H1 (cell line): ENCODE measurements around the gene PROX2. TPM values are rescaled to one million over a fixed set of nuclear protein-coding genes. Genes with fewer than 3 reads are reported as not detected.

Source experiments
- CTCF ChIA-PET: fragments of 300-600 bp; sonication (Branson Sonifier 250); formaldehyde crosslinking; loops from one replicate; lab custom pipeline; 2021; ENCODE audit not compliant: partially characterized antibody; lab: Charles Lee
- POLR2A ChIA-PET: fragments of 300-600 bp; sonication (Branson Sonifier 250); formaldehyde crosslinking; loops from one replicate; lab custom pipeline; 2021; ENCODE audit warnings: inconsistent platforms; ENCODE audit not compliant: partially characterized antibody; lab: Charles Lee
- DNase-seq, 2 experiments: peaks; one replicate each; pipeline versions ENCODE4 v3.0.0 to v3.0.0-alpha.2; 2010 to 2022; ENCODE audit warnings: low spot score in 2 of 2, low read depth in 1 of 2, mixed read lengths in 1 of 2
- FAIRE-seq: peaks from 2 replicates; lab custom pipeline; 2011; peaks lifted over from hg19 to GRCh38; lab: Jason Lieb, UNC
- H2AFZ ChIP-seq: 2 replicates; pipeline ENCODE4 v1.8.1; 2012; ENCODE audit warnings: low read length, inconsistent platforms
- H2AK5ac ChIP-seq: 2 replicates; pipeline ENCODE4 v1.6.1; 2013; ENCODE audit warnings: low read depth, low read length
- H2BK120ac ChIP-seq: replicated peaks from 2 replicates; pipeline ENCODE3; 2013; ENCODE audit warnings: low read depth, low read length, inconsistent platforms
- H2BK12ac ChIP-seq: 2 replicates; pipeline ENCODE4 v1.6.1; 2013; ENCODE audit warnings: low read depth, low read length
- H2BK15ac ChIP-seq: 2 replicates; pipeline ENCODE4 v1.6.1; 2013; ENCODE audit warnings: low read length
- H2BK20ac ChIP-seq: 2 replicates; pipeline ENCODE4 v1.6.1; 2013; ENCODE audit warnings: low read length
- H2BK5ac ChIP-seq: 2 replicates; pipeline ENCODE4 v1.6.1; 2013; ENCODE audit warnings: low read depth, low read length
- H3K14ac ChIP-seq: 2 replicates; pipeline ENCODE4 v1.6.1; 2013; ENCODE audit warnings: inconsistent platforms; ENCODE audit not compliant: insufficient read length
- H3K18ac ChIP-seq: 2 replicates; pipeline ENCODE4 v1.6.1; 2013; ENCODE audit warnings: low read length; ENCODE audit errors: extremely low read depth
- H3K23ac ChIP-seq: 2 replicates; pipeline ENCODE4 v1.6.1; 2013; ENCODE audit warnings: inconsistent platforms; ENCODE audit not compliant: insufficient read length
- H3K23me2 ChIP-seq: 2 replicates; pipeline ENCODE4 v1.6.1; 2013; ENCODE audit warnings: low read depth, low read length
- H3K27ac ChIP-seq: 2 replicates; pipeline ENCODE4 v1.6.1; 2011; ENCODE audit warnings: low read depth, low read length, inconsistent platforms
- H3K27me3 ChIP-seq, 4 experiments: replicated peaks in 1 of 4; 1 replicate in 1 of 4; 2 replicates in 3 of 4; pipeline versions ENCODE4 v1.6.1 to v1.8.1; 2011 to 2013; ENCODE audit warnings: low read length in 3 of 4, mild to moderate bottlenecking in 3 of 4, inconsistent platforms in 2 of 4, mixed read lengths in 2 of 4, moderate library complexity in 1 of 4; ENCODE audit not compliant: control insufficient read depth in 3 of 4, insufficient read depth in 3 of 4; ENCODE audit errors: extremely low read depth in 1 of 4
- H3K36me3 ChIP-seq, 4 experiments: 2 replicates each; pipeline versions ENCODE4 v1.6.1 to v1.8.1; 2011 to 2013; ENCODE audit warnings: mild to moderate bottlenecking in 4 of 4, low read length in 3 of 4, moderate library complexity in 2 of 4, control low read depth in 1 of 4, inconsistent platforms in 1 of 4; ENCODE audit not compliant: insufficient read depth in 4 of 4, control insufficient read depth in 2 of 4
- H3K4ac ChIP-seq: replicated peaks from 2 replicates; pipeline ENCODE3; 2013; ENCODE audit warnings: low read length, low read depth, mixed read lengths, inconsistent platforms; ENCODE audit not compliant: insufficient read length
- H3K4me1 ChIP-seq, 4 experiments: replicated peaks in 1 of 4; 1 replicate in 1 of 4; 2 replicates in 3 of 4; pipeline versions ENCODE4 v1.6.1 to v1.8.1; 2011 to 2013; ENCODE audit warnings: low read length in 3 of 4, inconsistent platforms in 2 of 4, mixed read lengths in 1 of 4; ENCODE audit not compliant: insufficient read depth in 4 of 4, control insufficient read depth in 3 of 4
- H3K4me2 ChIP-seq, 2 experiments: 2 replicates each; pipeline versions ENCODE4 v1.6.1 to v1.8.1; 2011 to 2013; ENCODE audit warnings: low read depth in 2 of 2, low read length in 2 of 2, control low read depth in 1 of 2, inconsistent platforms in 1 of 2, mild to moderate bottlenecking in 1 of 2; ENCODE audit not compliant: insufficient read depth in 1 of 2
- H3K4me3 ChIP-seq, 4 experiments: fragments of 200-600, 300-600 bp in 1 of 4; sonication (generic), shearing (Covaris generic), sonication (Bioruptor Twin) in 1 of 4; 2 replicates each; pipeline versions ENCODE4 v1.5.1 to v1.8.1; 2011 to 2016; ENCODE audit warnings: low read length in 4 of 4, low read depth in 3 of 4, control low read depth in 2 of 4, inconsistent platforms in 2 of 4, mild to moderate bottlenecking in 2 of 4, mixed read lengths in 1 of 4, moderate library complexity in 1 of 4; ENCODE audit not compliant: insufficient read depth in 2 of 4; ENCODE audit errors: extremely low read depth in 1 of 4
- H3K56ac ChIP-seq: replicated peaks from 2 replicates; pipeline ENCODE3; 2013; ENCODE audit warnings: low read depth, mild to moderate bottlenecking, mixed read lengths, low read length, inconsistent platforms; ENCODE audit not compliant: insufficient read length
- H3K79me1 ChIP-seq: 2 replicates; pipeline ENCODE4 v1.6.1; 2013; ENCODE audit warnings: low read depth, low read length, control low read depth
- H3K79me2 ChIP-seq, 2 experiments: 2 replicates each; pipeline versions ENCODE4 v1.6.1 to v1.8.1; 2012 to 2013; ENCODE audit warnings: low read length in 2 of 2, mild to moderate bottlenecking in 2 of 2, inconsistent platforms in 1 of 2; ENCODE audit not compliant: insufficient read depth in 2 of 2, control insufficient read depth in 1 of 2
- H3K9ac ChIP-seq, 4 experiments: replicated peaks in 1 of 4; 1 replicate in 1 of 4; 2 replicates in 3 of 4; pipeline versions ENCODE4 v1.6.1 to v1.8.1; 2011 to 2013; ENCODE audit warnings: low read depth in 3 of 4, low read length in 3 of 4, control low read depth in 2 of 4, mild to moderate bottlenecking in 2 of 4, moderate library complexity in 2 of 4, inconsistent platforms in 1 of 4; ENCODE audit errors: extremely low read depth in 1 of 4
- H3K9me3 ChIP-seq, 2 experiments: 2 replicates each; pipeline versions ENCODE4 v1.6.1 to v1.8.1; 2012 to 2013; ENCODE audit warnings: mild to moderate bottlenecking in 2 of 2, moderate library complexity in 2 of 2, control low read depth in 1 of 2, inconsistent platforms in 1 of 2, low read depth in 1 of 2, low read length in 1 of 2, mixed read lengths in 1 of 2; ENCODE audit not compliant: insufficient read depth in 2 of 2
- H4K20me1 ChIP-seq, 2 experiments: replicated peaks in 1 of 2; 2 replicates each; pipeline versions ENCODE3 to v1.8.1; 2011 to 2013; ENCODE audit warnings: inconsistent platforms in 2 of 2, low read length in 2 of 2, mild to moderate bottlenecking in 1 of 2; ENCODE audit not compliant: insufficient read depth in 2 of 2, control insufficient read depth in 1 of 2
- H4K5ac ChIP-seq: 2 replicates; pipeline ENCODE4 v1.6.1; 2013; ENCODE audit warnings: low read length, low read depth, mixed read lengths, inconsistent platforms; ENCODE audit not compliant: insufficient read length
- H4K8ac ChIP-seq: 2 replicates; pipeline ENCODE4 v1.8.0; 2013; ENCODE audit warnings: mild to moderate bottlenecking, moderate library complexity, low read length, inconsistent platforms; ENCODE audit not compliant: insufficient read depth; ENCODE audit errors: extremely low read depth
- H4K91ac ChIP-seq: replicated peaks from 2 replicates; pipeline ENCODE3; 2013; ENCODE audit warnings: low read length, mixed read lengths, inconsistent platforms; ENCODE audit not compliant: insufficient read length
- CREB1 ChIP-seq: IDR thresholded peaks from 2 replicates; pipeline ENCODE4 v1.6.1; 2012; ENCODE audit warnings: inconsistent platforms
- HDAC6 ChIP-seq: IDR thresholded peaks from one replicate; pipeline ENCODE4 v1.7.1; 2012; ENCODE audit warnings: low read depth, mild to moderate bottlenecking, inconsistent platforms, low read length, moderate library complexity
- NANOG ChIP-seq: IDR thresholded peaks from 2 replicates; pipeline ENCODE4 v1.6.1; 2011; ENCODE audit warnings: low read length, low read depth, mild to moderate bottlenecking, inconsistent platforms; ENCODE audit not compliant: insufficient read depth, poor library complexity, severe bottlenecking
- PHF8 ChIP-seq: fragments of 200-600 bp; sonication (generic); conservative IDR thresholded peaks from 2 replicates; pipeline ENCODE4 v1.7.1; 2012; ENCODE audit warnings: low read depth, mild to moderate bottlenecking, inconsistent platforms, low read length, moderate library complexity
- POU5F1 ChIP-seq: IDR thresholded peaks from 2 replicates; pipeline ENCODE4 v1.6.1; 2011; ENCODE audit warnings: low read depth, mild to moderate bottlenecking, low read length, moderate library complexity
- TBP ChIP-seq: IDR thresholded peaks from 2 replicates; pipeline ENCODE4 v1.6.1; 2011; ENCODE audit warnings: low read depth, low read length, improper control_type of control experiment
- ZNF274 ChIP-seq: IDR thresholded peaks from 2 replicates; pipeline ENCODE4 v1.7.0; 2012; ENCODE audit warnings: low read length, borderline replicate concordance; ENCODE audit errors: extremely low read depth
- WGBS, 2 experiments: shearing (Covaris generic) in 1 of 2; methylation state at CpG; one replicate each; pipeline versions ENCODE4 v1.1.6 to v1.1.7; 2013 to 2015; ENCODE audit warnings: low lambda C conversion rate in 2 of 2, mixed read lengths in 2 of 2, inconsistent platforms in 1 of 2, low coverage in 1 of 2, missing lambda C conversion rate in 1 of 2; ENCODE audit not compliant: insufficient replicate concordance in 2 of 2, insufficient coverage in 1 of 2, insufficient read length in 1 of 2; ENCODE audit errors: extremely low coverage in 1 of 2, missing lambda C conversion rate in 1 of 2; 5-methylcytosine and 5-hydroxymethylcytosine counted together
- polyA plus RNA-seq, 7 experiments: library from polyadenylated mRNA; depleted of rRNA in 3 of 7; stranded (reverse) in 5 of 7; unstranded in 2 of 7; fragments of >200 nt in 5 of 7; fragments of 200-250 nt in 2 of 7; gene quantifications; 1 replicate in 5 of 7; 2 replicates in 1 of 7; 4 replicates in 1 of 7; pipeline versions ENCODE4 v1.2.1 to v1.2.3, GENCODE V29; 2011 to 2013; ENCODE audit warnings: missing spikeins in 2 of 7, mixed read lengths in 2 of 7
- total RNA-seq: library from RNA; stranded (reverse); fragmentation: NEBNext Ultra II Directional; extraction: Animal tissue kit (Norgen Biotek cat#: 25700); gene quantifications from 2 replicates; pipeline ENCODE4 v1.2.1, GENCODE V29; 2021

The PROX2 gene
- total and polyA plus RNA-seq, 2 of the 8 experiments (the other 6 are each of a cell fraction or from before 2014, with no cell fraction given) = 0.03 TPM; not detected in 1

- Histone ChIP-seq H2AK5ac (no peak overlapping the region), H3K56ac (no peak overlapping the region), H4K8ac (no peak overlapping the region; the same call in 1 of the 2 replicates), H3K4ac (no peak overlapping the region), H2BK5ac (no peak overlapping the region), H3K23ac (no peak overlapping the region), H3K9me3 (no peaks in the 10 kb centered on the region), H3K9ac (no peak overlapping the region), H2BK20ac (no peak overlapping the region), H4K20me1 (no peaks in the 10 kb centered on the region), H3K36me3 (peaks cover 0 to 3% (median 0%) of the 10 kb centered on the region in 4 experiments; a peak in 3 of 8 replicates), H3K14ac (no peak overlapping the region), H3K27me3 (0 out of 7 replicates have a peak, but pooled peaks cover 0 to 2% (median 0%) of the 10 kb centered on the region in 4 experiments), H2BK120ac (no peak overlapping the region), H3K79me2 (no peaks in the 10 kb centered on the region), H3K79me1 (no peaks in the 10 kb centered on the region), H2BK12ac (no peak overlapping the region), H3K23me2 (peaks cover 2% of the 10 kb centered on the region; the same call in 1 of the 2 replicates), H4K91ac (no peak overlapping the region), H2AFZ (no peak overlapping the region), H3K18ac (no peak overlapping the region), H3K4me2 (no peak overlapping the region), H3K4me1 (no peaks in the 10 kb centered on the region; a peak in 1 of 7 replicates), H3K27ac (no peak overlapping the region), H2BK15ac (no peak overlapping the region), H4K5ac (no peak overlapping the region), H3K4me3 (no peak overlapping the region)
- FAIRE-seq (no peak), DNase-seq (no peak)
- CTCF ChIA-PET = interaction anchor here (3.3 to 4.3 kb wide), 4 partner anchors 9 to 169 kb away, joined by 15 to 36 read pairs (median 22); no protein-coding TSS in a partner anchor
- POLR2A ChIA-PET = interaction anchor here (0.8 to 3.6 kb wide), 3 partner anchors 9 to 14 kb away, joined by 3 to 16 read pairs (median 3); no protein-coding TSS in a partner anchor
- no peak for TF ChIP-seq NANOG
- TF ChIP-seq ZNF274 = no peak
- no peak for TF ChIP-seq PHF8
- no peak for TF ChIP-seq CREB1
- TF ChIP-seq TBP = no peak
- no peak for TF ChIP-seq POU5F1
- TF ChIP-seq HDAC6 = no peak
- 84% methylated on average over 4 of the region's 4 CpGs; no CpG with 5 or more reads in 1 of the 2 experiments for WGBS, 2 experiments
Observed at GRCh38 chr14:74920281-74920680, 44.3 kb upstream of the PROX2 start.
